ENCODE data around the gene EFCAB6.

GRCh38 chr22:43783777-43784176 is 28.3 kb downstream of the EFCAB6 start:
- TF ChIP-seq CTCF (IDR thresholded peaks at IDR 0.05) (no peak), EZH2 (IDR thresholded peaks at IDR 0.05; ENCODE audit: borderline replicate concordance, insufficient read depth, low read depth, low read length, poor library complexity, severe bottlenecking) (no peak)
